Choroid plexus epithelial cell (primary cell): Measurements from ENCODE around the gene AADACL4.

ENCODE experiments used
- DNase-seq: peaks from one replicate; pipeline ENCODE4 v3.0.0-alpha.2; 2010; ENCODE audit warnings: low read depth
- H3K4me3 ChIP-seq: 2 replicates; pipeline ENCODE4 v1.5.1; 2011; ENCODE audit warnings: low read depth, mild to moderate bottlenecking, control low read depth, low read length, moderate library complexity
- CTCF ChIP-seq: conservative IDR thresholded peaks from 2 replicates; pipeline ENCODE4 v1.5.1; 2011; ENCODE audit warnings: low read depth, mild to moderate bottlenecking, control low read depth, inconsistent platforms, low read length, moderate library complexity

AADACL4 gene

DNA sequence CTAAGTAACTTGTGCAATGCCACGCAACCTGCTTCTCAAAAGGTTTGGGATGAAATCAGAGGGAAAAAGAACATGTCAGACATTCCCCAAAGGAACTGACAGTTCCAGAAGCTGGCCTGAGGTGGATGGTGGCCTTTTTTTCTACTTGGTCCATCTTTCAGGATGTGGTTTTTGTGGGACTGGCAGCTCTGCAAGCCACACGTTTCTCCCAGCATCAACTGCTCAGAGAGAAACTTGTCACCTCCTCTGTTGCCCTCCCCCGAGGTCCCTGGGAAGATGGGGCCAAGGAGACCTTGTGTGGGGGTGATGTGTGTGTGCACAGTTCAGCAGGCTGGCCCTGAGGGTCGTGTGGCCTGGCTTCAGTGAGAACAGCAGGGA, 23.4 kb upstream of the AADACL4 start:
- no peak overlapping the region for H3K4me3 ChIP-seq
- no peak for DNase-seq
- no peak for TF ChIP-seq CTCF

- no peak for TF ChIP-seq CTCF
- DNase-seq: no peak
- no peak overlapping the region for H3K4me3 ChIP-seq
Observed at GRCh38 chr1:12620931-12621330, 23.0 kb upstream of the AADACL4 start.

- no peak for TF ChIP-seq CTCF
- DNase-seq: peak; percentile 46
- no peak overlapping the region for H3K4me3 ChIP-seq
Observed at GRCh38 chr1:12621346-12622335, 22.2 kb upstream of the AADACL4 start.

- TF ChIP-seq CTCF: no peak
- DNase-seq: no peak
- H3K4me3 ChIP-seq: no peak overlapping the region
Observed at GRCh38 chr1:12622506-12622905, 21.4 kb upstream of the AADACL4 start.

DNA sequence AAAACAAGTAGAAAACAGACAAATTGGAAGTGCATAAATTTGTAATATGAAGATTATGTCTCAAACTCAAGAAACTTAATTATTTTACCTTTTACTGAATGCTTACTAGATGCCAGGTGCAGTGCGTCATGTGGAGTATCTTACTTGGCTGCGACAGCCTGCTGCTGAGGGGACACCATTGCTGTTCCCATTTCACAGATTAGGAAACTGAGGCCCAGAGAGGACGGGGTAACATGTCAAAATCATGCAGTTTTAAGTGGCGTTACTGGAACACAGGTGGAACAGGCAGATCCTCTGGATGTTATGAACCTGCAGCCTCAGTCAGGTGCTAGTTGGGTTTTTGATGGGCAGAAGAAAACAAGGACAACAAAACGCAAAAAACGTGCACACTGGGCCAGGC, 18.6 kb upstream of the AADACL4 start:
- no peak for DNase-seq
- no peak for TF ChIP-seq CTCF
- H3K4me3 ChIP-seq: no peak overlapping the region

- no peak overlapping the region for H3K4me3 ChIP-seq
- no peak for DNase-seq
- TF ChIP-seq CTCF: no peak
Observed at GRCh38 chr1:12626888-12627287, 17.0 kb upstream of the AADACL4 start.

GRCh38 chr1:12627296-12627695, 16.6 kb upstream of the AADACL4 start:
- TF ChIP-seq CTCF: no peak
- no peak for DNase-seq
- no peak overlapping the region for H3K4me3 ChIP-seq
